ENCODE results near the gene HSDL1. TPM values are rescaled to one million over a fixed set of nuclear protein-coding genes. Genes with fewer than 3 reads are reported as not detected.

Gene HSDL1
- polyA plus RNA-seq (ENCODE audit: insufficient read length in 10 of 10): 10 to 100 TPM; 14.4 to 23.6 (median 17.7) TPM
- long read RNA-seq, donor 1, transcript HSDL1-208 (1 exons, 3,059 nt): major isoform, 5 of 9 reads
- long read RNA-seq, donor 1, partial matches to known transcripts: 0 of 9 reads
- long read RNA-seq, donor 1, other reads (novel, unspliced or antisense): 0 of 9 reads
- long read RNA-seq, donor 2, partial matches to known transcripts: 0 of 4 reads
- long read RNA-seq, donor 2, other reads (novel, unspliced or antisense): 0 of 4 reads
- long read RNA-seq, donor 3: 0 reads
- long read RNA-seq, donor 4, transcript HSDL1-208 (1 exons, 3,059 nt): major isoform, 5 of 7 reads
- long read RNA-seq, donor 4, partial matches to known transcripts: 0 of 7 reads
- long read RNA-seq, donor 4, other reads (novel, unspliced or antisense): 0 of 7 reads
- long read RNA-seq, donor 5, partial matches to known transcripts: 0 of 5 reads
- long read RNA-seq, donor 5, other reads (novel, unspliced or antisense): 0 of 5 reads
- long read RNA-seq, donor 6, partial matches to known transcripts: 0 of 7 reads
- long read RNA-seq, donor 6, other reads (novel, unspliced or antisense): 0 of 7 reads
- long read RNA-seq, donor 7, partial matches to known transcripts: 0 of 4 reads
- long read RNA-seq, donor 7, other reads (novel, unspliced or antisense): 0 of 4 reads
- long read RNA-seq, donor 8, transcript HSDL1-208 (1 exons, 3,059 nt): major isoform, 8 of 11 reads
- long read RNA-seq, donor 8, partial matches to known transcripts: 0 of 11 reads
- long read RNA-seq, donor 8, other reads (novel, unspliced or antisense): 0 of 11 reads
- long read RNA-seq, donor 9, partial matches to known transcripts: 0 of 1 reads
- long read RNA-seq, donor 9, other reads (novel, unspliced or antisense): 0 of 1 reads

- peak; percentile 88 to 95 (median 94) for DNase-seq
Observed at GRCh38 chr16:84144859-84145639, at the start of gene HSDL1, which contains the start of gene DNAAF1. TSS of gene HSDL1 (minus strand) at chr16:84145177. CDS start at chr16:84131321, 13,856 bp downstream. TSS of gene DNAAF1 (plus strand) at chr16:84145308. CDS start at chr16:84145441, 133 bp downstream.

DNA sequence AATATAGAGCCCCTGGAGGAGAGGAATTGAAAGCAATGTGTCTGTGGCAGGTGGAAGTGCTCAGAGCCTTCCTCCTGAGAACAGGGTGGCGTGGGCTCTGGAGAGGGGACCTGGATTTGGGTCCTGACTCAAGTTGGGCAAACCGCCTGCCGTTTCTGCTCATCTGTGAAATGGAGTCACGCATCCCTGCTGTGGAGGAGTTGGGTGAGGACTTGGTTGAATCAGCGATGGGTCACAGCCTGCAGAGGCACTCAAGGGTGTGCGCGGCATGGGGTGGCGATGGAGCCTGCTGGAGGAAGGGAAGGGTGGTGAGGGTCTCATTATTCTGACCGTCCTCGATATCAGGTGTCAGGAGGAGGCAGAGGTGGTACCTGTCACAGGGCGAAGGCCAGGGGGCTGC lies 49.0 kb upstream of the HSDL1 start:
- no peak for DNase-seq

- no peak for DNase-seq
Observed at GRCh38 chr16:84193480-84193879, 48.5 kb upstream of the HSDL1 start.

DNA sequence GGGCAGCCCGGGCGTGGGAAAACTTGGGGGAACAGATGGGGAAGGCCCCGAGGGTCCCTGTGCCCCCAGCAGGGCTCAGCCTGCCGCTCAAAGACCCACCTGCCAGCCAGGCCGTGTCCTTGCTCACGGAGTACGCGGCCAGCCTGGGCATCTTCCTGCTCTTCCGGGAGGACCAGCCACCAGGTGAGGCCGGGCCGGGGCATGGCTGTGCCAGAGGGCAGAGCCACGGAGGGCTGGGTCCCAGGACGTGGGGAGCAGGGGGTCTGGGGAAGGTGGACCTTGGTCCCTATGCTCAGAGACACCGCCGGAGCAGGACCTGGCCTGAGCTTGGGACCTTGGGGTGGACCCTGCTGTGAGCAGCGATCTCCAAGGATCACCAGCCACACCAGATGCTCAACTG lies 46.5 kb upstream of the HSDL1 start:
- DNase-seq: no peak

DNA sequence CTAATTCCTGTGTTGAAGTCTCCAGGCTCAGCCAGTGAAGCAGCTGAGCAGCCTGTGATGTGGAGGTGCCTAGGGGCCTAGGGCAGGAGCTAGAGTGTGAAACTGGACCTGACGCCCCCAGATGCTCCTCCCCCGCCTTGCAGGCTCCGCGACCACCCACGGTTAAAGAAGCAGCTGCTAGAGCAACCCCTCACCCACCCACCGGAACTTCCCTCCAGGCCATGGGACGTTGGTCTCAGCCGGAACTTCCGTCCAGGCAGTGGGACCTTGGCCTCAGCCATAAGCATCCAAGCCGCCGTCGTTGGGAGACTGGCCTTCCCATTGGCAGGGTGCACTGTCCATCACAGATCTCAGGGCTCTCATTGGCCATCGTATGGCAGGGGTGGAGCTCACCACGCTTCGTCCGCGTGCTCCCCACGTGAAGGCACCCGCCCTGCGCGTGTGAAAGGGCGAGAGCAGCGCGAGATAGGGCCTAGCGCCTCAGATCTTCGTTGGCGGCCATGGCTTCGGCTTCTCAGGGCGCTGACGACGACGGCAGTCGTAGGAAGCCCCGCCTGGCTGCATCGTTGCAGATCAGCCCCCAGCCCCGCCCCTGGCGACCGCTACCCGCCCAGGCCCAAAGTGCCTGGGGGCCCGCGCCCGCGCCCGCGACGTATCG lies 45.9 kb upstream of the HSDL1 start, which contains the start of gene ADAD2:
TSS of gene ADAD2 (plus strand) at position 427 of the 658 bp plus-strand sequence. CDS start at position 501, 74 bp downstream.
- DNase-seq: no peak

GRCh38 chr16:84186685-84187437 lies 41.9 kb upstream of the HSDL1 start, which contains the start of gene TAF1C:
TSS of gene TAF1C (minus strand) at chr16:84187057. CDS start at chr16:84184988, 2,069 bp downstream.
- DNase-seq: peak; percentile 92 to 97 (median 96)

GRCh38 chr16:84184775-84185174 lies 39.8 kb upstream of the HSDL1 start:
- DNase-seq: no peak

GRCh38 chr16:84183911-84184591 lies 39.1 kb upstream of the HSDL1 start:
- DNase-seq: no peak

- no peak for DNase-seq
Observed at GRCh38 chr16:84183572-84183875, 38.5 kb upstream of the HSDL1 start.

DNA sequence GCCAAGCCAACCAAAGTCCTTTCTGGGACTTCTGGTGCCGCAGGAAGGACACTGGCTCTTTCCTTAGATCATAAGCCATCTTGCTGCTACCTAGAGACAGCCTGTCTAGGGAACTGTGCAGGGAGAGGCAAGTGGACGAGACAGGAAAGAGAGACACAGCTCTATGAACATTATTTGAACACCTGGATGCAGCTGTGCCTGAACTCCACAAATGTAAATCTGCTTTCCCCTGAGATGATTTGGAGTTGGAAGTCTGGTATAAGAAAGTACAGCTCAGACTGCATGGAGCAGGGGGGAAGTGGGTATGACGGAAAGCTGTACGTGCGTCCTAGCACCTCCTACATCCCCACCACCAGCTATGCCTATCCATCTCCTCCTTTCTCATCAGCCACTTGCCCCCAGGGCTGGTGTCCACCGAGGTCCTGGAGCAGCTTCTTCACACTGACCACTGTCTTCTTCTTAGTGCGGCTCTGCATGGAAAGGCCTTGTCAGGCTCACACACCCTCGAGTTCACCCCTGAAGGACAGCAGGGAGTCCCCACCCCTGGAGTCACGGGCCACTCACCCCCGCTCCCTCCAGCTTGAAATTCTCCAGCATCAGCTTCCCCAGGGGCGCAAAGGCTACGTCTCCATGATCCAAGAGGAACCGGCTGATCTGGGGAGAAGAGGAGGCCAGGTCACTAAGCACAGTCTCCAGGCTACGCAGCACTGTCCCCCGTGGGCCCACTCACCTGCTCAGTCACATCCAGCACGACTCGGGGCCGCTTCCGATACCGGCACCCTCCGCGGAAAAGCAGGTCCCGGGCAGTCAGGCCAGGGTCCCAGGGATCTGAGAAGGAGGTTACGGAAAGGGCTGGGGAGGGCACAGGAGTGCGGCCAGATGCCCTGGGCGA lies 37.9 kb upstream of the HSDL1 start:
- DNase-seq: no peak

DNA sequence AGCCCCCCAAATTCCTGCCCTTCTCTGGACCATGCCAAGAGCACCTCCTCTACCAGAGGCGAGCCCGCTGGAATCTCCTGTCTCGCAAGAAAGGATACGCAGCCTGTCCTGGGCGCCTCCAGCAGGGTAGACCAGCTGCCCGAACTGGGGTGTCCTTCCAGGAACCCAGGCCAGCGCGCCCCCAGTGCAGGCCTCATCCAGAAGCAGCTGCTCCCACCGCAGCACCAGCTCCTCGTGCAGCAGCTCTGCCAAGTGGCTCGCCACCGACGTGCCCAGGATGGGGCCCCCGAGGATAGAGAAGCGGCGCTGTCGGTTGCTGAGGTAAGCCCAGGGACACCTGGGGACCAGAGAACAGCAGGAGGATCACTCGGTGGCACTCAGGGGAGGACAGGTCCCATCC lies 37.1 kb upstream of the HSDL1 start:
- DNase-seq: no peak

DNA sequence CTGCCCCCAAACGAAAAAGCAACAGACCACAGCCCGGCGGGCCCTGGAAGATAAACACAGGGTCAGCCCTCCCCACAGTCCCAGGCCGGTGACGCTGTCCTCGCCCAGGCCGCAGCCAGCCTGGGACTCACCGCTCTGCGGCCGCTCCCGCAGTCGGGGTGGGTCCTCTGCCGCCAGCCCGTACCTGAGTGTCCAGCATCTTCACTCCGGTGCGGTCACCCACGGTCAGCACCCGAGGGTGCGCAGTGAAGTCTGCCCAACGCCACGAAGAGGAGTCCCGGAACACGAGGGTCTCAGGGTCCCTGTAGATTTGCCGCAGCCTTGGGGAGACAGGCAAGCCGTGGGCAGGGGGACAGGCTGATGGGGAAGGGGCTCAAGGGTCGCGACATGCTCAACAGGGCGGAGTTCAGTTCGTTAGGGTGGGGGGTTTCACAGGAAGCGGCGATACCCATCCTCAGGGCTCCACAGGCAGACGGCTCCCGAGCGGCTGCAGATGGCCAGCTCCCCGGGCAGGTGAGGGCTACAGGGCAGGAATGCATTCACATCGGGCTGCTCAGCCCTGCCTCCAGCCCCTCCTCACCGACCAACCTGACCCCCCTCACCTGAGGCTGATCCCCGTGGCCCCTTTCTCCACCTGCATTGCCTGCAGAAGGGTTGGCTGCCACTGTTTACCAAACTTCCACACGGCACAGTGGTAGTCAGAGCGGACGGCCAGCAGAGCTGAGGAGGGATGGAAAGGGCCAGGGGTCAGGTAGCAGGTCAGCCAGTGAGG lies 36.4 kb upstream of the HSDL1 start:
- DNase-seq: no peak

DNA sequence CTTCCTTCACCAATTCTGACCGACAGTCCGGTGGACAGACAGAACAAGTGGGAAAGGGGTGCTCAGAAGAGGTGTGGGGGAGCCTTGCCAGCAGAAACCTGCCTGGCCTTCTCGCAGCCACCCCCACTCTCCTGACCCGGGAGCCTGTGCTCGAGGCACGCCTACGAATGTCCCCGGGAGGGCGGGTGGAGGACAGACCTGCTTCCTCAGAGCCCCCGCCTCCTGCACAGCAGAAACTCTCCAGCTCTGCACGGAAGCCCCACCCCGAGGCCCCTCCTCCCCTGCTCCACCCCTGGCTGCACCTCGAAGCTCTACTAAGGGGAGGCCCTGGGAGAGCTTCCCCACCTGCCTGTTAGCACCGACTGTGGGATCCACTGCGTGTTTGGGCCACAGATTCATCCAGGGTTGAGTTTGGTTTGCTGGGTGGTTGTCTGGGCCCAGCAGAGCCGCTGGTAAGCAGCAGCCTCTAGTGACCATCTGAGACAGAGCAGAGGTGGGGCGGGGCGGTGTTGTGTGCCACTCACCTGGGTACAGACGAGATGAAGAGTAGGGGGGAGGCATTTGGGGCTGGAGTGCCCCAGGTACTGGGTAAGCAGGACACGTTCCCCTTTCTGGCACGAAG lies 35.7 kb upstream of the HSDL1 start:
- DNase-seq: no peak

DNA sequence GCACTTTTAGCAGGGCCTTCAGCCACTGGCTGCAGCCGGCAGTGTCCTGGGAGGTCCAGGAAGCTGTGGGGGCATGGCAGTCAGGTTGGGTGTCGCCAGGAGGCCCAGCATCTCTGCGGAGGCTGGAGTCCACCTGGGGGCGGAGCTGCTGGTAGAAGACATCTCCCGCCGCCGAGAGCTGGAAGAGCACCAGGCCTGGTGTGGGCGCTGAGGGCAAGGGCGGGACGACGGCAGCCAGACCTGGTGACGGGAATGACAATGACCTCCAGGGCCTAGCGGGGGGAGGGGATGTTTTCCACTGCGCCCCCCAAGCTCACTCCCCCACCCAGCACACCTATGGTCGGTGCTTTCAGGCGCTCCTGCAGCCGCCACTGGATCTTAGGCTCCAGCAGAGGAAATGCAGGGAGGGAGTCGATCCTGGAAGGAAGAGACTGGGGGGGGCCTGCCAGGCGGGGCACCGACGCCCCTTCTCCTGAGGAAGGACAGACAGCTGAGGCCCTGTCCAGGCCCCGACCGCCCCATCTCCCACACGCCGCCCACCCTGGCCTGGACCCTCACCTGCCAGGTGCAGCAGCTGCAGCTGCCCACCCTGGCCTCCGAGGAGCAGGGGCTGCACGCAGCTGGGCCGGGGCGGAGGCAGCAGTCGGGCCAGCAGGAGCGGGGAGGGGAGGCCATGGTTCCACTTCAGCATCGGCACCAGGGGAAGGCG lies 34.8 kb upstream of the HSDL1 start:
- no peak for DNase-seq

DNA sequence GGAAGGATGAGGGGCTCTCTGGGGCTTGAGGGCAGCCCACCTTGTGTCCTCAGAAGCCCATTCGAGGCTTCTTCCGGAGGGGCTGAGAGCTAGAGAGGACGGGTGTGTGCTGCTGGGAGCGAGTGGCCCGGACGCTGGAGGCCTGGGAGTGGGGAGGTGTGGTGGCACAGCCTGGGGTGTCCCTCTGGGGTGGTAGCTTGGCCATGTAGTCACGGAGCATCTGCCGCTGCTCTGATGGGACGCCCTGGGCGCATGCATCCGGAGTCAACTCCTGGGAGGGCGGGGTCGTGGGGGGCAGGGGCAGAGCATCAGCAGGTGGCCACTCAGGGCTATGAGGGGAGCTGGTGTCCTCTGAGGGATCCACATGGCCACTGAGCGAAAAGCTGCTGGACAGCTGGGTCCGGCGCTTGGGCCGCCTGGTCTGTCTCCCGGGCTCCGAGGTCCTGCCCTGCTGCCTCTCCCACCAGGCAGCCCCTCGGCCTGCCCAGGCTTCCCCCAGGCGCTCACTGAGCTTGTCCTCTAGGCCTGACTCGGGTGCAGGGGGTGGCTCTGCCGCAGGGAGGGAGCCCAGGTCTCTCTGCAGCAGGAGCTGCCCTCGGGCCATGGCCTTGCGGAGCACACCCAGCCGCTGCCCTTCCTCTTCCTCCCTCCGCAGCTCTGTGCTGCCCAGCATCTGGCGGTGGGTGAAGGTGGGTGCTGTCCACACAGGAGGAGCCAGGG lies 34.1 kb upstream of the HSDL1 start:
- no peak for DNase-seq

- DNase-seq: no peak
Observed at GRCh38 chr16:84178146-84178765, 33.3 kb upstream of the HSDL1 start.

All from muscle of back (tissue), 13 donors.